ENCODE data around the gene TEX48.

The TEX48 gene

GRCh38 chr9:114619191-114619761 lies 62.7 kb downstream of the TEX48 start:
- no peak for TF ChIP-seq CTCF (IDR thresholded peaks at IDR 0.05; ENCODE audit: low read depth, low read length, missing control alignments)
- H3K4me3 ChIP-seq (ENCODE audit: low read depth, low read length), result peak overlapping the region; percentile 38
- DNase-seq (ENCODE audit: low read depth), result no peak

GRCh38 chr9:114616684-114617520 lies 65.1 kb downstream of the TEX48 start:
- H3K4me3 ChIP-seq (ENCODE audit: low read depth, low read length), result no peak overlapping the region; the same call in 1 of the 2 replicates
- no peak for TF ChIP-seq CTCF (IDR thresholded peaks at IDR 0.05; ENCODE audit: low read depth, low read length, missing control alignments)
- no peak for DNase-seq (ENCODE audit: low read depth)
